HCT116 (cell line): ENCODE measurements around the gene PXMP4. TPM values are rescaled to one million over a fixed set of nuclear protein-coding genes. Genes with fewer than 3 reads are reported as not detected.

Experiments
- ATAC-seq: fragments of 200-7000 bp; cut with Tn5 transposase; 2 replicates; pipeline ENCODE4 v1.9.1; 2020; ENCODE audit warnings: mild to moderate bottlenecking, moderate library complexity
- BruUV-seq: library from RNA; stranded (reverse); fragments of 400-500 nt; replicated peaks from 2 replicates; lab custom pipeline; 2021; lab: Mats Ljungman, UMichigan
- CTCF ChIA-PET: fragments of 300-600 bp; sonication (Branson Sonifier 250); formaldehyde crosslinking; loops from one replicate; lab custom pipeline; 2021; ENCODE audit warnings: antibody characterized with exemption; lab: Charles Lee
- POLR2A ChIA-PET: fragments of 300-600, 350-600 bp; sonication (Branson Sonifier 250); formaldehyde crosslinking; loops from one replicate; lab custom pipeline; 2021; ENCODE audit warnings: antibody characterized with exemption; lab: Charles Lee
- RAD21 ChIA-PET, 2 experiments: fragments of 300-600 bp; sonication (Branson Sonifier 250); formaldehyde crosslinking; loops; one replicate each; lab custom pipeline; 2023; ENCODE audit warnings: low total read pairs in 2 of 2; ENCODE audit not compliant: uncharacterized antibody in 2 of 2, unreplicated experiment in 2 of 2, low non-redundant PET in 1 of 2; lab: Charles Lee
- DNase-seq: peaks from one replicate; pipeline ENCODE4 v3.0.0-alpha.2; 2010; ENCODE audit warnings: low read depth, low spot score
- H2AFZ ChIP-seq: fragments of 200-600 bp; shearing (Covaris generic), sonication (generic); 2 replicates; pipeline ENCODE4 v1.6.1; 2017; ENCODE audit warnings: low read depth, mixed run types, mixed read lengths, antibody characterized with exemption, low read length; ENCODE audit not compliant: poor library complexity, severe bottlenecking
- H3K27ac ChIP-seq: 2 replicates; pipeline ENCODE4 v1.5.1; 2012; ENCODE audit warnings: low read depth, low read length
- H3K27me3 ChIP-seq: fragments of 200-600 bp; sonication (generic); 2 replicates; pipeline ENCODE4 v1.6.1; 2016; ENCODE audit warnings: mixed run types, low read length, mixed read lengths; ENCODE audit not compliant: insufficient read depth
- H3K36me3 ChIP-seq, 2 experiments: fragments of 200-500 bp in 1 of 2; fragments of 200-600 bp in 1 of 2; sonication (Bioruptor generic) in 1 of 2; sonication (generic) in 1 of 2; 2 replicates each; pipeline versions ENCODE4 v1.5.1 to v1.6.1; 2014 to 2016; ENCODE audit warnings: low read length in 2 of 2, inconsistent platforms in 1 of 2, mixed read lengths in 1 of 2, mixed run types in 1 of 2; ENCODE audit not compliant: insufficient read depth in 2 of 2, control insufficient read depth in 1 of 2
- H3K4me1 ChIP-seq, 2 experiments: fragments of 200-600 bp in 1 of 2; sonication (generic) in 1 of 2; 2 replicates each; pipeline versions ENCODE4 v1.5.1 to v1.6.1; 2012 to 2017; ENCODE audit warnings: low read length in 2 of 2, inconsistent platforms in 1 of 2, mild to moderate bottlenecking in 1 of 2, mixed read lengths in 1 of 2, mixed run types in 1 of 2, moderate library complexity in 1 of 2; ENCODE audit not compliant: insufficient read depth in 2 of 2, control insufficient read depth in 1 of 2
- H3K4me2 ChIP-seq: fragments of 200-600 bp; sonication (generic); 2 replicates; pipeline ENCODE4 v1.6.1; 2017; ENCODE audit warnings: mixed run types, low read length, mixed read lengths
- H3K4me3 ChIP-seq, 2 experiments: fragments of 200-600 bp in 1 of 2; sonication (generic) in 1 of 2; replicated peaks in 1 of 2; 2 replicates each; pipeline ENCODE4 v1.5.1; 2011 to 2016; ENCODE audit warnings: low read length in 2 of 2, control low read depth in 1 of 2, low read depth in 1 of 2, mild to moderate bottlenecking in 1 of 2, mixed read lengths in 1 of 2, mixed run types in 1 of 2
- H3K79me2 ChIP-seq: fragments of 200-600 bp; sonication (generic); 2 replicates; pipeline ENCODE4 v1.6.1; 2017; ENCODE audit warnings: mild to moderate bottlenecking, mixed run types, low read length, moderate library complexity, mixed read lengths; ENCODE audit not compliant: insufficient read depth
- H3K9ac ChIP-seq: fragments of 200-600 bp; sonication (generic); 2 replicates; pipeline ENCODE4 v1.6.1; 2016; ENCODE audit warnings: low read length, mixed read lengths
- H3K9me2 ChIP-seq: fragments of 200-600 bp; sonication (generic), shearing (Covaris generic); 2 replicates; pipeline ENCODE4 v1.6.1; 2017; ENCODE audit warnings: mixed run types, mild to moderate bottlenecking, moderate library complexity; ENCODE audit not compliant: insufficient read depth
- H3K9me3 ChIP-seq, 2 experiments: fragments of 200-500 bp in 1 of 2; fragments of 200-600 bp in 1 of 2; sonication (Bioruptor generic) in 1 of 2; sonication (generic) in 1 of 2; 2 replicates each; pipeline ENCODE4 v1.6.1; 2014 to 2017; ENCODE audit warnings: low read length in 2 of 2, mixed read lengths in 2 of 2, inconsistent platforms in 1 of 2, low read depth in 1 of 2, mild to moderate bottlenecking in 1 of 2, mixed run types in 1 of 2, moderate library complexity in 1 of 2; ENCODE audit not compliant: control insufficient read depth in 1 of 2, insufficient read depth in 1 of 2
- H4K20me1 ChIP-seq: fragments of 200-600 bp; sonication (generic), shearing (Covaris generic); 2 replicates; pipeline ENCODE4 v1.6.1; 2017; ENCODE audit warnings: mixed run types, mild to moderate bottlenecking, moderate library complexity; ENCODE audit not compliant: insufficient read depth
- ATF3 ChIP-seq: IDR thresholded peaks from 2 replicates; pipeline ENCODE4 v1.6.1; 2012
- CBX3 ChIP-seq: IDR thresholded peaks from 2 replicates; pipeline ENCODE4 v1.6.1; 2012; ENCODE audit warnings: low read depth
- CEBPB ChIP-seq: IDR thresholded peaks from 2 replicates; pipeline ENCODE4 v1.6.1; 2012; ENCODE audit warnings: low read depth
- CTCF ChIP-seq, 3 experiments: fragments of 200-600 bp in 1 of 3; sonication (generic) in 1 of 3; IDR thresholded peaks in 2 of 3; conservative IDR thresholded peaks in 1 of 3; 2 replicates each; pipeline ENCODE4 v1.5.1; 2012 to 2017; ENCODE audit warnings: low read depth in 2 of 3, low read length in 2 of 3, antibody characterized with exemption in 1 of 3, borderline replicate concordance in 1 of 3, control low read depth in 1 of 3, mild to moderate bottlenecking in 1 of 3, mixed read lengths in 1 of 3, mixed run types in 1 of 3, moderate library complexity in 1 of 3; ENCODE audit not compliant: insufficient read depth in 1 of 3
- EGR1 ChIP-seq: IDR thresholded peaks from 2 replicates; pipeline ENCODE4 v1.6.1; 2012; ENCODE audit warnings: low read depth
- EZH2 ChIP-seq: fragments of 200-600 bp; sonication (generic); IDR thresholded peaks from 2 replicates; pipeline ENCODE4 v1.6.1; 2017; ENCODE audit warnings: antibody characterized with exemption, mixed run types
- EZH2phosphoT487 ChIP-seq: fragments of 200-600 bp; IDR thresholded peaks from 2 replicates; pipeline ENCODE4 v1.6.1; 2018; ENCODE audit warnings: antibody characterized with exemption, borderline replicate concordance
- FOSL1 ChIP-seq: IDR thresholded peaks from 2 replicates; pipeline ENCODE4 v1.6.1; 2012; ENCODE audit warnings: low read depth
- JUND ChIP-seq: IDR thresholded peaks from 2 replicates; pipeline ENCODE4 v1.6.1; 2012
- MAX ChIP-seq: IDR thresholded peaks from 2 replicates; pipeline ENCODE4 v1.6.1; 2012
- POLR2A ChIP-seq: IDR thresholded peaks from 2 replicates; pipeline ENCODE4 v1.7.0; 2011; ENCODE audit warnings: borderline replicate concordance; ENCODE audit not compliant: insufficient read depth, insufficient read length; ENCODE audit errors: extremely low read depth
- POLR2AphosphoS5 ChIP-seq: IDR thresholded peaks from 2 replicates; pipeline ENCODE4 v1.6.1; 2011; ENCODE audit warnings: mild to moderate bottlenecking, low read depth, low read length, moderate library complexity
- RAD21 ChIP-seq: IDR thresholded peaks from 2 replicates; pipeline ENCODE4 v1.6.1; 2012; ENCODE audit warnings: low read depth, mild to moderate bottlenecking
- REST ChIP-seq: IDR thresholded peaks from 2 replicates; pipeline ENCODE4 v1.6.1; 2012; ENCODE audit warnings: low read depth
- SIN3A ChIP-seq: IDR thresholded peaks from 2 replicates; pipeline ENCODE4 v1.6.1; 2012; ENCODE audit warnings: low read depth
- SP1 ChIP-seq: IDR thresholded peaks from 2 replicates; pipeline ENCODE4 v1.6.1; 2012; ENCODE audit warnings: low read depth
- SRF ChIP-seq: IDR thresholded peaks from 2 replicates; pipeline ENCODE4 v1.6.1; 2012; ENCODE audit warnings: low read depth
- TCF7L2 ChIP-seq: IDR thresholded peaks from 2 replicates; pipeline ENCODE4 v1.7.0; 2011; ENCODE audit warnings: borderline replicate concordance, inconsistent platforms; ENCODE audit not compliant: insufficient read depth, insufficient read length; ENCODE audit errors: extremely low read depth
- ZFX ChIP-seq: fragments of 450-650 bp; IDR thresholded peaks from 2 replicates; pipeline ENCODE4 v1.6.1; 2017
- ZNF274 ChIP-seq: fragments of 200-500 bp; sonication (Bioruptor generic); IDR thresholded peaks from 2 replicates; pipeline ENCODE4 v1.6.1; 2014; ENCODE audit warnings: mild to moderate bottlenecking, low read depth, low read length, inconsistent platforms
- intact Hi-C: fragments of 100-400 bp; cut with micrococcal nuclease; formaldehyde crosslinking; loops from 2 replicates; pipeline ENCODE4 v1.10.0; 2022
- total RNA-seq: library from RNA; stranded (reverse); gene quantifications from one replicate; pipeline ENCODE4 v1.2.1, GENCODE V29; 2021; ENCODE audit not compliant: unreplicated experiment

The PXMP4 gene
- total RNA-seq, 1 experiment from 2014 or later, result 9.6 TPM

GRCh38 chr20:33727115-33727479 is 7.0 kb upstream of the PXMP4 start:
- no peak for DNase-seq
- Histone ChIP-seq H2AFZ (no peak overlapping the region), H3K36me3 (no peaks in the 10 kb centered on the region), H3K9me3 (no peaks in the 10 kb centered on the region), H3K27ac (no peak overlapping the region), H3K4me3 (no peak overlapping the region), H3K9me2 (no peaks in the 10 kb centered on the region), H3K4me2 (no peak overlapping the region), H3K27me3 (no peaks in the 10 kb centered on the region), H3K4me1 (peaks cover 5% of the 10 kb centered on the region in 2 experiments; a peak in 2 of 4 replicates), H4K20me1 (no peaks in the 10 kb centered on the region), H3K79me2 (no peaks in the 10 kb centered on the region), H3K9ac (no peak overlapping the region)
- BruUV-seq, result no TSS peak
- intact Hi-C loops, result no loop called here
- RAD21 ChIA-PET, result no interaction called here
- CTCF ChIA-PET, result no interaction called here
- TF ChIP-seq SRF (no peak), CTCF (IDR thresholded peaks at IDR 0.05 in 2 of 3, conservative IDR thresholded peaks at IDR 0.05 in 1 of 3; ENCODE audit: borderline replicate concordance in 1 of 3, insufficient read depth in 1 of 3, low read depth in 2 of 3, low read length in 2 of 3) (no peak), EGR1 (no peak), MAX (no peak), SIN3A (no peak), ZFX (no peak), POLR2A (no peak), FOSL1 (no peak), EZH2 (no peak), EZH2phosphoT487 (no peak), TCF7L2 (no peak), JUND (no peak), SP1 (no peak), REST (no peak), ATF3 (no peak), CBX3 (no peak), POLR2AphosphoS5 (no peak), ZNF274 (no peak), RAD21 (no peak), CEBPB (no peak)
- POLR2A ChIA-PET, result no interaction called here
- ATAC-seq, result no peak
